Liver (tissue), 3 donors: ENCODE results near the gene NBPF26.
"Not testable (repeated sequence)": the region's sequence is repeated elsewhere in the genome, so short reads cannot be mapped to it uniquely, and the experiment has no call there.

Source experiments
- RXRA ChIP-seq, 2 donors: IDR thresholded peaks; 2 replicates each; pipeline ENCODE4 v1.6.1; 2017 to 2018; ENCODE audit warnings: antibody characterized with exemption in 2 of 2, mild to moderate bottlenecking in 1 of 2
- YY1 ChIP-seq: IDR thresholded peaks from 2 replicates; pipeline ENCODE4 v1.6.1; 2016; ENCODE audit warnings: antibody characterized with exemption, mild to moderate bottlenecking
- TF ChIP-seq, protein P1 (sequence below): fragments of 150-350 bp; IDR thresholded peaks from 2 replicates; pipeline ENCODE4 v1.5.1; 2017; ENCODE audit warnings: improper control_type of control experiment, low read depth, low read length; ENCODE audit not compliant: missing input control
- TF ChIP-seq, protein P2 (sequence below): IDR thresholded peaks from 2 replicates; pipeline ENCODE4 v1.6.1; 2016; ENCODE audit warnings: antibody characterized with exemption, mild to moderate bottlenecking
- TF ChIP-seq, protein P3 (sequence below): IDR thresholded peaks from 2 replicates; pipeline ENCODE4 v1.6.1; 2016; ENCODE audit warnings: antibody characterized with exemption
- donor health status: healthy.
- donor health status: healthy.

GRCh38 chr1:120685622-120686021, 38.1 kb upstream of the NBPF26 start:
- TF ChIP-seq, protein P1, sequence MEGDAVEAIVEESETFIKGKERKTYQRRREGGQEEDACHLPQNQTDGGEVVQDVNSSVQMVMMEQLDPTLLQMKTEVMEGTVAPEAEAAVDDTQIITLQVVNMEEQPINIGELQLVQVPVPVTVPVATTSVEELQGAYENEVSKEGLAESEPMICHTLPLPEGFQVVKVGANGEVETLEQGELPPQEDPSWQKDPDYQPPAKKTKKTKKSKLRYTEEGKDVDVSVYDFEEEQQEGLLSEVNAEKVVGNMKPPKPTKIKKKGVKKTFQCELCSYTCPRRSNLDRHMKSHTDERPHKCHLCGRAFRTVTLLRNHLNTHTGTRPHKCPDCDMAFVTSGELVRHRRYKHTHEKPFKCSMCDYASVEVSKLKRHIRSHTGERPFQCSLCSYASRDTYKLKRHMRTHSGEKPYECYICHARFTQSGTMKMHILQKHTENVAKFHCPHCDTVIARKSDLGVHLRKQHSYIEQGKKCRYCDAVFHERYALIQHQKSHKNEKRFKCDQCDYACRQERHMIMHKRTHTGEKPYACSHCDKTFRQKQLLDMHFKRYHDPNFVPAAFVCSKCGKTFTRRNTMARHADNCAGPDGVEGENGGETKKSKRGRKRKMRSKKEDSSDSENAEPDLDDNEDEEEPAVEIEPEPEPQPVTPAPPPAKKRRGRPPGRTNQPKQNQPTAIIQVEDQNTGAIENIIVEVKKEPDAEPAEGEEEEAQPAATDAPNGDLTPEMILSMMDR, result not testable (repeated sequence)
- TF ChIP-seq, protein P2, sequence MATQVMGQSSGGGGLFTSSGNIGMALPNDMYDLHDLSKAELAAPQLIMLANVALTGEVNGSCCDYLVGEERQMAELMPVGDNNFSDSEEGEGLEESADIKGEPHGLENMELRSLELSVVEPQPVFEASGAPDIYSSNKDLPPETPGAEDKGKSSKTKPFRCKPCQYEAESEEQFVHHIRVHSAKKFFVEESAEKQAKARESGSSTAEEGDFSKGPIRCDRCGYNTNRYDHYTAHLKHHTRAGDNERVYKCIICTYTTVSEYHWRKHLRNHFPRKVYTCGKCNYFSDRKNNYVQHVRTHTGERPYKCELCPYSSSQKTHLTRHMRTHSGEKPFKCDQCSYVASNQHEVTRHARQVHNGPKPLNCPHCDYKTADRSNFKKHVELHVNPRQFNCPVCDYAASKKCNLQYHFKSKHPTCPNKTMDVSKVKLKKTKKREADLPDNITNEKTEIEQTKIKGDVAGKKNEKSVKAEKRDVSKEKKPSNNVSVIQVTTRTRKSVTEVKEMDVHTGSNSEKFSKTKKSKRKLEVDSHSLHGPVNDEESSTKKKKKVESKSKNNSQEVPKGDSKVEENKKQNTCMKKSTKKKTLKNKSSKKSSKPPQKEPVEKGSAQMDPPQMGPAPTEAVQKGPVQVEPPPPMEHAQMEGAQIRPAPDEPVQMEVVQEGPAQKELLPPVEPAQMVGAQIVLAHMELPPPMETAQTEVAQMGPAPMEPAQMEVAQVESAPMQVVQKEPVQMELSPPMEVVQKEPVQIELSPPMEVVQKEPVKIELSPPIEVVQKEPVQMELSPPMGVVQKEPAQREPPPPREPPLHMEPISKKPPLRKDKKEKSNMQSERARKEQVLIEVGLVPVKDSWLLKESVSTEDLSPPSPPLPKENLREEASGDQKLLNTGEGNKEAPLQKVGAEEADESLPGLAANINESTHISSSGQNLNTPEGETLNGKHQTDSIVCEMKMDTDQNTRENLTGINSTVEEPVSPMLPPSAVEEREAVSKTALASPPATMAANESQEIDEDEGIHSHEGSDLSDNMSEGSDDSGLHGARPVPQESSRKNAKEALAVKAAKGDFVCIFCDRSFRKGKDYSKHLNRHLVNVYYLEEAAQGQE, result not testable (repeated sequence)
- not testable (repeated sequence) for TF ChIP-seq YY1; RXRA (IDR thresholded peaks at IDR 0.05)
- TF ChIP-seq, protein P3, sequence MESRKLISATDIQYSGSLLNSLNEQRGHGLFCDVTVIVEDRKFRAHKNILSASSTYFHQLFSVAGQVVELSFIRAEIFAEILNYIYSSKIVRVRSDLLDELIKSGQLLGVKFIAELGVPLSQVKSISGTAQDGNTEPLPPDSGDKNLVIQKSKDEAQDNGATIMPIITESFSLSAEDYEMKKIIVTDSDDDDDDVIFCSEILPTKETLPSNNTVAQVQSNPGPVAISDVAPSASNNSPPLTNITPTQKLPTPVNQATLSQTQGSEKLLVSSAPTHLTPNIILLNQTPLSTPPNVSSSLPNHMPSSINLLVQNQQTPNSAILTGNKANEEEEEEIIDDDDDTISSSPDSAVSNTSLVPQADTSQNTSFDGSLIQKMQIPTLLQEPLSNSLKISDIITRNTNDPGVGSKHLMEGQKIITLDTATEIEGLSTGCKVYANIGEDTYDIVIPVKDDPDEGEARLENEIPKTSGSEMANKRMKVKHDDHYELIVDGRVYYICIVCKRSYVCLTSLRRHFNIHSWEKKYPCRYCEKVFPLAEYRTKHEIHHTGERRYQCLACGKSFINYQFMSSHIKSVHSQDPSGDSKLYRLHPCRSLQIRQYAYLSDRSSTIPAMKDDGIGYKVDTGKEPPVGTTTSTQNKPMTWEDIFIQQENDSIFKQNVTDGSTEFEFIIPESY, result not testable (repeated sequence)
